GM23248 (cell line): ENCODE measurements around the gene GPR85. TPM values are rescaled to one million over a fixed set of nuclear protein-coding genes. Genes with fewer than 3 reads are reported as not detected.

ENCODE experiments used
- DNase-seq: peaks from one replicate; pipeline ENCODE4 v3.0.0-alpha.2; 2015
- H2AFZ ChIP-seq: fragments of 200-600 bp; sonication (generic); 2 replicates; pipeline ENCODE4 v1.6.1; 2016; ENCODE audit warnings: antibody characterized with exemption
- H3F3A ChIP-seq: fragments of 200-600 bp; sonication (generic); 2 replicates; pipeline ENCODE4 v1.6.1; 2016; ENCODE audit warnings: mild to moderate bottlenecking, antibody characterized with exemption, mixed run types; ENCODE audit not compliant: insufficient read depth
- H3K27ac ChIP-seq: fragments of 200-600 bp; sonication (generic); 2 replicates; pipeline ENCODE4 v1.5.1; 2016; ENCODE audit warnings: mild to moderate bottlenecking
- H3K27me3 ChIP-seq: fragments of 200-600 bp; sonication (generic); replicated peaks from 2 replicates; pipeline ENCODE4 v1.6.1; 2016; ENCODE audit warnings: mild to moderate bottlenecking; ENCODE audit not compliant: insufficient read depth
- H3K36me3 ChIP-seq: fragments of 200-600 bp; sonication (generic); 2 replicates; pipeline ENCODE4 v1.6.1; 2016; ENCODE audit warnings: low read depth, mild to moderate bottlenecking
- H3K4me1 ChIP-seq: fragments of 200-600 bp; sonication (generic); 2 replicates; pipeline ENCODE4 v1.6.1; 2016; ENCODE audit warnings: mild to moderate bottlenecking; ENCODE audit not compliant: insufficient read depth
- H3K4me2 ChIP-seq: fragments of 200-600 bp; sonication (generic); one replicate; pipeline ENCODE4 v1.6.1; 2016; ENCODE audit warnings: mild to moderate bottlenecking; ENCODE audit not compliant: unreplicated experiment
- H3K4me3 ChIP-seq: fragments of 200-600 bp; sonication (generic); 2 replicates; pipeline ENCODE4 v1.5.1; 2016; ENCODE audit warnings: mild to moderate bottlenecking
- H3K79me2 ChIP-seq: fragments of 200-600 bp; sonication (generic); 2 replicates; pipeline ENCODE4 v1.6.1; 2016; ENCODE audit warnings: mild to moderate bottlenecking; ENCODE audit not compliant: insufficient read depth
- H3K9ac ChIP-seq: fragments of 200-600 bp; sonication (generic); 2 replicates; pipeline ENCODE4 v1.6.1; 2016; ENCODE audit warnings: mild to moderate bottlenecking
- H3K9me2 ChIP-seq: fragments of 200-600 bp; sonication (generic); 2 replicates; pipeline ENCODE4 v1.6.1; 2016; ENCODE audit warnings: mixed run types, mild to moderate bottlenecking, moderate library complexity; ENCODE audit not compliant: insufficient read depth
- H3K9me3 ChIP-seq: fragments of 200-600 bp; sonication (generic); one replicate; pipeline ENCODE4 v1.6.1; 2017; ENCODE audit warnings: low read depth
- H4K20me1 ChIP-seq: fragments of 200-600 bp; sonication (generic); 2 replicates; pipeline ENCODE4 v1.6.0; 2016; ENCODE audit not compliant: insufficient read depth
- EZH2 ChIP-seq: fragments of 200-600 bp; sonication (generic); IDR thresholded peaks from 2 replicates; pipeline ENCODE4 v1.6.1; 2018; ENCODE audit warnings: antibody characterized with exemption, mild to moderate bottlenecking; ENCODE audit not compliant: insufficient read depth, poor library complexity, severe bottlenecking
- EZH2phosphoT487 ChIP-seq: fragments of 200-600 bp; sonication (generic); IDR thresholded peaks from 2 replicates; pipeline ENCODE4 v1.6.1; 2018; ENCODE audit warnings: antibody characterized with exemption, moderate library complexity, mild to moderate bottlenecking, low read depth; ENCODE audit not compliant: insufficient read depth
- WGBS, 2 experiments: methylation state at CpG; one replicate each; pipeline ENCODE4 v1.1.6; 2015 to 2017; ENCODE audit warnings: low lambda C conversion rate in 2 of 2, low coverage in 1 of 2; ENCODE audit errors: missing lambda C conversion rate in 2 of 2; 5-methylcytosine and 5-hydroxymethylcytosine counted together
- in situ Hi-C: fragments of 300-500 bp; cut with MboI; formaldehyde crosslinking; loops from 2 replicates; pipeline ENCODE4 v1.15.0; 2020
- polyA plus RNA-seq: library from polyadenylated mRNA; unstranded; fragments of >200 nt; fragmentation: Nextera tagmentation; extraction: Ambion mirVana; gene quantifications from 2 replicates; pipeline ENCODE4 v1.2.1, GENCODE V29; 2016
- total RNA-seq: library from RNA; depleted of rRNA; stranded (reverse); fragments of >200 nt; shearing (Covaris generic); gene quantifications from 2 replicates; pipeline ENCODE4 v1.2.3, GENCODE V29; 2014; rRNA removed

GPR85 gene
- total and polyA plus RNA-seq, 2 experiments from 2014 or later: 1.3 to 5.1 TPM

GRCh38 chr7:113046453-113046852 lies 40.2 kb downstream of the GPR85 start:
- WGBS, 2 experiments: 9 to 11% methylated on average over 2 of the region's 2 CpGs
- no peak for DNase-seq
- no peaks in the 10 kb centered on the region for H3F3A ChIP-seq
- no peaks in the 10 kb centered on the region for H4K20me1 ChIP-seq
- no peaks in the 10 kb centered on the region for H3K9me3 ChIP-seq
- no peaks in the 10 kb centered on the region for H3K79me2 ChIP-seq
- H3K4me3 ChIP-seq: no peak overlapping the region
- H3K27me3 ChIP-seq: no peaks in the 10 kb centered on the region
- no peak overlapping the region for H2AFZ ChIP-seq
- H3K9ac ChIP-seq: no peak overlapping the region
- no peak overlapping the region for H3K4me2 ChIP-seq
- TF ChIP-seq EZH2 (no peak), EZH2phosphoT487 (no peak)
- no peak overlapping the region for H3K27ac ChIP-seq
- H3K9me2 ChIP-seq: no peaks in the 10 kb centered on the region
- 0 out of 2 replicates have a peak, but pooled peaks cover 4% of the 10 kb centered on the region for H3K4me1 ChIP-seq
- in situ Hi-C loops: no loop called here
- no peaks in the 10 kb centered on the region for H3K36me3 ChIP-seq

GRCh38 chr7:113045379-113045778 lies 41.2 kb downstream of the GPR85 start:
- H3F3A ChIP-seq: no peaks in the 10 kb centered on the region
- 30 to 34% methylated on average over 4 of the region's 4 CpGs for WGBS, 2 experiments

GRCh38 chr7:113044394-113044793 lies 42.2 kb downstream of the GPR85 start:
- no peak overlapping the region for H3K4me3 ChIP-seq
- H3K4me1 ChIP-seq: 0 out of 2 replicates have a peak, but pooled peaks cover 4% of the 10 kb centered on the region
- H3K36me3 ChIP-seq: no peaks in the 10 kb centered on the region
- no peak overlapping the region for H2AFZ ChIP-seq
- no peaks in the 10 kb centered on the region for H3K79me2 ChIP-seq
- H4K20me1 ChIP-seq: no peaks in the 10 kb centered on the region
- in situ Hi-C loops: no loop called here
- DNase-seq: no peak
- no peaks in the 10 kb centered on the region for H3F3A ChIP-seq
- H3K27ac ChIP-seq: no peak overlapping the region
- no peak overlapping the region for H3K4me2 ChIP-seq
- H3K9me3 ChIP-seq: no peaks in the 10 kb centered on the region
- TF ChIP-seq EZH2phosphoT487: no peak
- no peak for TF ChIP-seq EZH2
- H3K9me2 ChIP-seq: no peaks in the 10 kb centered on the region
- H3K27me3 ChIP-seq: no peaks in the 10 kb centered on the region
- no peak overlapping the region for H3K9ac ChIP-seq

More at GRCh38 chr7:113045379-113045778, 41.2 kb downstream of the GPR85 start:
- Histone ChIP-seq H3K9me2 (no peaks in the 10 kb centered on the region), H3K27me3 (no peaks in the 10 kb centered on the region), H3K4me1 (0 out of 2 replicates have a peak, but pooled peaks cover 4% of the 10 kb centered on the region), H3K4me3 (no peak overlapping the region), H2AFZ (no peak overlapping the region), H4K20me1 (no peaks in the 10 kb centered on the region), H3K9me3 (no peaks in the 10 kb centered on the region), H3K9ac (no peak overlapping the region), H3K27ac (no peak overlapping the region), H3K36me3 (no peaks in the 10 kb centered on the region), H3K4me2 (no peak overlapping the region), H3K79me2 (no peaks in the 10 kb centered on the region)
- TF ChIP-seq EZH2phosphoT487 (no peak), EZH2 (no peak)
- no peak for DNase-seq
- in situ Hi-C loops: no loop called here

- H3K79me2 ChIP-seq: no peaks in the 10 kb centered on the region
- in situ Hi-C loops: no loop called here
- H3F3A ChIP-seq: no peaks in the 10 kb centered on the region
- H3K27ac ChIP-seq: no peak overlapping the region
- H3K4me1 ChIP-seq: no peaks in the 10 kb centered on the region
- no peak overlapping the region for H3K4me3 ChIP-seq
- H3K9me2 ChIP-seq: no peaks in the 10 kb centered on the region
- no peaks in the 10 kb centered on the region for H4K20me1 ChIP-seq
- TF ChIP-seq EZH2phosphoT487: no peak
- TF ChIP-seq EZH2: no peak
- H3K4me2 ChIP-seq: no peak overlapping the region
- H3K36me3 ChIP-seq: no peaks in the 10 kb centered on the region
- no peaks in the 10 kb centered on the region for H3K9me3 ChIP-seq
- no peak for DNase-seq
- no peak overlapping the region for H2AFZ ChIP-seq
- no peak overlapping the region for H3K9ac ChIP-seq
- no peaks in the 10 kb centered on the region for H3K27me3 ChIP-seq
Observed at GRCh38 chr7:113040849-113041248, 45.8 kb downstream of the GPR85 start.

- 3 to 5% methylated on average over 2 of the region's 2 CpGs for WGBS, 2 experiments
- in situ Hi-C loops: no loop called here
- Histone ChIP-seq H3K4me2 (no peak overlapping the region), H3K9me2 (no peaks in the 10 kb centered on the region), H3K27ac (no peak overlapping the region), H3K9ac (no peak overlapping the region), H3K27me3 (no peaks in the 10 kb centered on the region), H3K4me1 (no peaks in the 10 kb centered on the region), H4K20me1 (no peaks in the 10 kb centered on the region), H3F3A (no peaks in the 10 kb centered on the region), H2AFZ (no peak overlapping the region), H3K9me3 (no peaks in the 10 kb centered on the region), H3K4me3 (no peak overlapping the region), H3K79me2 (no peaks in the 10 kb centered on the region), H3K36me3 (no peaks in the 10 kb centered on the region)
- DNase-seq: no peak
- TF ChIP-seq EZH2phosphoT487: no peak
- no peak for TF ChIP-seq EZH2
Observed at GRCh38 chr7:113033959-113034358, 52.7 kb downstream of the GPR85 start.

Other genes with a start within 250 kb of the GPR85 start
- gene SMIM30, start 31.7 kb upstream of the GPR85 start, total RNA-seq: 60.3 and 63.9 TPM in 2 replicates
- 99.7 and 106 TPM in 2 replicates for gene SMIM30, start 31.7 kb upstream of the GPR85 start, polyA plus RNA-seq